GM18861 (cell line): ENCODE data around the gene FAM184B.
A peak's percentile ranks its signal among the peaks of the same experiment; 100 is the strongest.
"Not testable (repeated sequence)": the region's sequence is repeated elsewhere in the genome, so short reads cannot be mapped to it uniquely, and the experiment has no call there.

ENCODE experiments used
- ATAC-seq: cut with Tn5 transposase; IDR thresholded peaks from one replicate; pipeline ENCODE4 v1.9.1; 2021; ENCODE audit not compliant: unreplicated experiment

The FAM184B gene

GRCh38 chr4:17690135-17690534 is 91.3 kb downstream of the FAM184B start:
- no peak for ATAC-seq

GRCh38 chr4:17688011-17688441 is 93.4 kb downstream of the FAM184B start:
- no peak for ATAC-seq

- no peak for ATAC-seq
Measured at GRCh38 chr4:17687237-17687857, 94.1 kb downstream of the FAM184B start.

- ATAC-seq: not testable (repeated sequence)
Measured at GRCh38 chr4:17684648-17685047, 96.8 kb downstream of the FAM184B start.

- no peak for ATAC-seq
Measured at GRCh38 chr4:17682222-17682566, 99.2 kb downstream of the FAM184B start.

- no peak for ATAC-seq
Measured at GRCh38 chr4:17681281-17682221, 99.9 kb downstream of the FAM184B start.

GRCh38 chr4:17680559-17681280 is 100.7 kb downstream of the FAM184B start:
- no peak for ATAC-seq

GRCh38 chr4:17670423-17670822 is 111.0 kb downstream of the FAM184B start:
- no peak for ATAC-seq

GRCh38 chr4:17667653-17668201 is 113.7 kb downstream of the FAM184B start:
- ATAC-seq: no peak

- no peak for ATAC-seq
Measured at GRCh38 chr4:17667253-17667652, 114.2 kb downstream of the FAM184B start.

GRCh38 chr4:17665852-17666251 is 115.6 kb downstream of the FAM184B start:
- no peak for ATAC-seq

GRCh38 chr4:17665346-17665745 is 116.1 kb downstream of the FAM184B start:
- peak; percentile 31 for ATAC-seq

GRCh38 chr4:17664755-17665154 is 116.7 kb downstream of the FAM184B start:
- peak; percentile 97 for ATAC-seq

- no peak for ATAC-seq
Measured at GRCh38 chr4:17662694-17663093, 118.7 kb downstream of the FAM184B start.

GRCh38 chr4:17659196-17659595 is 122.2 kb downstream of the FAM184B start:
- not testable (repeated sequence) for ATAC-seq

GRCh38 chr4:17657849-17658248 is 123.6 kb downstream of the FAM184B start:
- no peak for ATAC-seq

GRCh38 chr4:17657090-17657489 is 124.3 kb downstream of the FAM184B start:
- ATAC-seq: no peak

GRCh38 chr4:17654701-17655100 is 126.7 kb downstream of the FAM184B start:
- peak; percentile 57 for ATAC-seq

- ATAC-seq: no peak
Measured at GRCh38 chr4:17650406-17650805, 131.0 kb downstream of the FAM184B start.

- ATAC-seq: no peak
Measured at GRCh38 chr4:17647927-17648326, 133.5 kb downstream of the FAM184B start.

- no peak for ATAC-seq
Measured at GRCh38 chr4:17647176-17647806, 134.1 kb downstream of the FAM184B start.
